Left lung (tissue), 10 donors: Measurements from ENCODE around the gene SZRD1. TPM values are rescaled to one million over a fixed set of nuclear protein-coding genes. Genes with fewer than 3 reads are reported as not detected.
"Not testable (repeated sequence)": the region's sequence is repeated elsewhere in the genome, so short reads cannot be mapped to it uniquely, and the experiment has no call there.

Source experiments
- ATAC-seq: fragments of 200-7000 bp; cut with Tn5 transposase; one replicate; pipeline ENCODE4 v1.9.1; 2020; ENCODE audit warnings: moderate library complexity
- DNase-seq, 4 donors: peaks; one replicate each; pipeline ENCODE4 v3.0.0-alpha.2; 2013 to 2020
- H3K27ac ChIP-seq, 2 donors: fragments of 200-600 bp; sonication (generic) in 1 of 2; one replicate each; pipeline versions ENCODE4 v1.5.0 to v1.8.0; 2020 to 2021
- H3K27me3 ChIP-seq, 2 donors: fragments of 200-600 bp; sonication (generic) in 1 of 2; one replicate each; pipeline versions ENCODE4 v1.5.0 to v1.8.0; 2020 to 2021
- H3K36me3 ChIP-seq, 2 donors: fragments of 200-600 bp; sonication (generic) in 1 of 2; one replicate each; pipeline versions ENCODE4 v1.5.0 to v1.8.0; 2020 to 2021
- H3K4me1 ChIP-seq, 2 donors: fragments of 200-600 bp; one replicate each; pipeline ENCODE4 v1.8.0; 2021
- H3K4me3 ChIP-seq, 2 donors: fragments of 200-600 bp; sonication (generic) in 1 of 2; one replicate each; pipeline versions ENCODE4 v1.5.0 to v1.8.0; 2020 to 2021; ENCODE audit warnings: mild to moderate bottlenecking in 1 of 2
- H3K9me3 ChIP-seq, 2 donors: fragments of 200-600 bp; sonication (generic) in 1 of 2; one replicate each; pipeline versions ENCODE4 v1.5.0 to v1.8.0; 2020 to 2021
- intact Hi-C, 2 donors: fragments of 100-400 bp; cut with DNase I; formaldehyde crosslinking; loops; one replicate each; pipeline versions ENCODE4 v1.11.2 to v1.14.2; 2022
- polyA plus RNA-seq, 6 donors: library from polyadenylated mRNA; unstranded; fragments of 120-200 nt; gene quantifications; one replicate each; pipeline ENCODE4 v1.2.1, GENCODE V29; 2013; ENCODE audit not compliant: insufficient read length in 6 of 6
- total RNA-seq, 2 donors: library from RNA; stranded (reverse); fragmentation: NEBNext Ultra II Directional; extraction: Animal tissue kit (Norgen Biotek cat#: 25700); gene quantifications; one replicate each; pipeline ENCODE4 v1.2.1, GENCODE V29; 2021
- TF ChIP-seq, protein P1 (sequence below), 2 donors: fragments of 200-600 bp; sonication (generic) in 1 of 2; IDR thresholded peaks; one replicate each; pipeline versions ENCODE4 v1.5.0 to v1.8.0; 2021; ENCODE audit warnings: antibody characterized with exemption in 2 of 2
- donor health status: DM: no; HTN: yes; CAD: no.
- donor health status: DM: no; HTN: no; CAD: no.

The SZRD1 gene
- total and polyA plus RNA-seq, 8 donors: 69.9 to 134 (median 94.9) TPM

DNA sequence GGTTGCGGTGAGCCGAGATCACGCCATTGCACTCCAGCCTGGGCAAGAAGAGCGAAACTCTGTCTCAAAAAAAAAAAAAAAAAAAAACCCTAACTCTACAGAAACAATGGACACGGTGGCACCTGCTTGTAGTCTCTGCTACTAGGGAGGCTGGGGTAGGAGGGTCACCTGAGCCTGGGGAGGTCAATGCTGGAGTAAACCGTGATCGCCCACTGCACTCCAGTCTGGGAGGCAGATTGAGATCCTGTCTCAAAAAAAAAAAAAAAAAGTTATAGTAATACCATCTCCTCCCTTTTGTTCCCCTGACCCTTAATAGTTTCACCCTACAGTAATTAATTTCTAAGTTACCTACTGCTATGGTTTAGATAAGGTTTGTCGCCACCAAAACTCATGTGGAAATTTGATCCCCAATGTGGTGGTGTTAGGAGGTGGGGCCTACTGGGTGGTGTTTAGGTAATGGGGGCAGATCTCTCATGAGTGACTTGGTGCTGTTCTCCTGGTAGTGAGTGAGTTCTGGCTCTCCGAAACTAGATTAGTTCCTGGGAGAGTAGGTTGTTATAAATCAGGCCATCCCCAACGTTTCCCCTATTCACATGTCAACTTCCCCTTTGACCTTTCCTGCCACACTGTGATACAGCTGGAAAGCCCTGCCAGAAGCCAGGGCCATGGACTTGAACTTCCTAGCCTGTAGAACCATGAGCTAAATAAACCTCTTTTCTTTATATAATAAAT lies 24.5 kb upstream of the SZRD1 start:
- ATAC-seq (no peak), DNase-seq (peak in 1 of 4 donors; percentile 8)
- Histone ChIP-seq H3K4me3 (no peak overlapping the region), H3K4me1 (peaks cover 0 to 5% of the 10 kb centered on the region in 2 donors), H3K27me3 (no peaks in the 10 kb centered on the region), H3K36me3 (peaks cover 0 to 3% of the 10 kb centered on the region in 2 donors), H3K9me3 (no peaks in the 10 kb centered on the region), H3K27ac (no peak overlapping the region)
- TF ChIP-seq, protein P1, sequence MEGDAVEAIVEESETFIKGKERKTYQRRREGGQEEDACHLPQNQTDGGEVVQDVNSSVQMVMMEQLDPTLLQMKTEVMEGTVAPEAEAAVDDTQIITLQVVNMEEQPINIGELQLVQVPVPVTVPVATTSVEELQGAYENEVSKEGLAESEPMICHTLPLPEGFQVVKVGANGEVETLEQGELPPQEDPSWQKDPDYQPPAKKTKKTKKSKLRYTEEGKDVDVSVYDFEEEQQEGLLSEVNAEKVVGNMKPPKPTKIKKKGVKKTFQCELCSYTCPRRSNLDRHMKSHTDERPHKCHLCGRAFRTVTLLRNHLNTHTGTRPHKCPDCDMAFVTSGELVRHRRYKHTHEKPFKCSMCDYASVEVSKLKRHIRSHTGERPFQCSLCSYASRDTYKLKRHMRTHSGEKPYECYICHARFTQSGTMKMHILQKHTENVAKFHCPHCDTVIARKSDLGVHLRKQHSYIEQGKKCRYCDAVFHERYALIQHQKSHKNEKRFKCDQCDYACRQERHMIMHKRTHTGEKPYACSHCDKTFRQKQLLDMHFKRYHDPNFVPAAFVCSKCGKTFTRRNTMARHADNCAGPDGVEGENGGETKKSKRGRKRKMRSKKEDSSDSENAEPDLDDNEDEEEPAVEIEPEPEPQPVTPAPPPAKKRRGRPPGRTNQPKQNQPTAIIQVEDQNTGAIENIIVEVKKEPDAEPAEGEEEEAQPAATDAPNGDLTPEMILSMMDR (IDR thresholded peaks at IDR 0.05): no peak
- intact Hi-C loops: no loop called here

DNA sequence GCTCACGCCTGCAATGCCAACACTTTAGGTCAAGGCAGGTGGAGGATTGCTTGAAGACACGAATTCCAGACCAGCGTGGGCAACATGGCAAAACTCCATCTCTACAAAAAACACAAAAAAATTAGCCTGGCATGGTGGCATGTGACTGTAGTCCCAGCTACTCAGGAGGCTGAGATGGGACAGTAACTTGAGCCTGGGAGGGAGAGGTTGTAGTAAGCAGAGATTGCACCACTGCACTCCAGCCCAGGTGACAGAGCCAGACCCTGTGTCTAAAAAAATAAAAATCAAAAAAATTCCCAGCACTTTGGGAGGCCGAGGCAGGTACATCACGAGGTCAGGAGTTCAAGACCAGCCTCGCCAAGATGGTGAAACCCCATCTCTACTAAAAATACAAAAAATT lies 23.8 kb upstream of the SZRD1 start:
- intact Hi-C loops, DNase-seq, H3K9me3 ChIP-seq, H3K36me3 ChIP-seq, H3K27ac ChIP-seq, ATAC-seq, H3K4me3 ChIP-seq, H3K27me3 ChIP-seq: not testable (repeated sequence)
- H3K4me1 ChIP-seq: peaks cover 0 to 11% of the 10 kb centered on the region in 2 donors

DNA sequence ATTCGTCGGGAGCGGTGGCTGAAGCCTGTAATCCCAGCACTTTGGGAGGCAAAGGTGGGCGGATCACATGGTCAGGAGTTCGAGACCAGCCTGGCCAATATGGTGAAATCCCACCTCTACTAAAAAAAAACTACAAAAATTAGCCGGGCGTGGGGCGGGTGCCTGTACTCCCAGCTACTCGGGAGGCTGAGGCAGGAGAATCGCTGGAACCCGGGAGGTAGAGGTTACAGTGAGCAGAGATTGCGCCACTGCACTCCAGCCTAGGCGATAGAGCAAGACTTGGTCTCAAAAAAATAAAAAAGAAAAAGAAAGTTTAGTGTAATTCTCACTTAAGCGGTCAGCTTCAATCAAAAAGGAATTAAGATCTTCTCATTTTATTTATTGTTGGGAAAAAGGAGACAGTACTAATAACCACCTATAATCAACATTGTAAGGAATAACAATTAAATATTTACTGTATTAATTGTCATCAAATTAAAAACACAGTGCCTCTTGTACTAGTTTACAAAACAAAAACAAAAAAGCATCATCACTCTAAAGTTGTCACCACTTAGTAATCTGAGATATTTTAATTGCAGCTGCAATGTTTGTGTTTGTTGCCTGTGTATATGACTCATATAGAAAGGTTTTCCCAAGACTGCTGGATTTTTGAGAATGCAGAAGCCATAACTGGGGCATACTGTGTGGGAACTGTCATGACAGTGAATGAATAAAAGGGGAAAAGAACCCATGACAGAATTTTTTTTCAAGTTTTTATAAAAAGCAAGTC lies 18.4 kb upstream of the SZRD1 start:
- H3K27me3 ChIP-seq: no peaks in the 10 kb centered on the region
- DNase-seq (peak in 1 of 4 donors; percentile 8), ATAC-seq (no peak)
- peaks cover 0 to 46% of the 10 kb centered on the region in 2 donors for H3K4me1 ChIP-seq
- no peaks in the 10 kb centered on the region for H3K9me3 ChIP-seq
- H3K27ac ChIP-seq: peak overlapping the region in 1 of 2 donors; percentile 48
- H3K4me3 ChIP-seq: no peak overlapping the region
- no peaks in the 10 kb centered on the region for H3K36me3 ChIP-seq
- intact Hi-C loops: no loop called here
- TF ChIP-seq, protein P1 (IDR thresholded peaks at IDR 0.05): no peak

DNA sequence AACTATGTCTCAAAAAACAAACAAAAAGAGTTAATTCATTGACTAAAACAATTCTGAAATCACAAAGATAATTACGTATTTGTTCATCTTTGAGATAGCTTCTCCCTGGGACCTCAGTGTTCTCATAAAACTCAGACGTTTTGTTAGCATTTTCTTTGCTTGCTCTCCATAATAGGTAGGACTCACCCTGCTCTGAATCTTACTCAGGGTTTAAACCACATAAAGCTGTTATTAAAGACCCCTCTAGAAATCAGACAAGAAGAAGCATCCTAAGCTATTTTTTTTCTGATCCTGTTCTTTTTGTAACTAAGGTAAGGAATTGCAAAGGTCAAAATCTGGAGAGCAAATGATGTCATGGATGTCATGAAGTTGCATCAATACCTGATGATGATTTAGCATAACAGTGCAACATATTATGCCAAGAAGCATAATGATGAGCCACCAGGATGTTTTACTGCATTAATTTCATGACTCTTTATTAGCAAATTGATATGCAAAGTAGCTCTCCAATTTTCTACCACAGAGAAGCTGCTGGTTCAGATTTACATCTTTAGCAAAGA lies 17.1 kb upstream of the SZRD1 start:
- Histone ChIP-seq H3K27me3 (no peaks in the 10 kb centered on the region), H3K27ac (no peak overlapping the region), H3K4me1 (peaks cover 0 to 46% of the 10 kb centered on the region in 2 donors), H3K36me3 (no peaks in the 10 kb centered on the region), H3K4me3 (no peak overlapping the region), H3K9me3 (no peaks in the 10 kb centered on the region)
- no peak for ATAC-seq
- no peak for DNase-seq
- intact Hi-C loops: no loop called here
- TF ChIP-seq, protein P1 (IDR thresholded peaks at IDR 0.05): no peak

DNA sequence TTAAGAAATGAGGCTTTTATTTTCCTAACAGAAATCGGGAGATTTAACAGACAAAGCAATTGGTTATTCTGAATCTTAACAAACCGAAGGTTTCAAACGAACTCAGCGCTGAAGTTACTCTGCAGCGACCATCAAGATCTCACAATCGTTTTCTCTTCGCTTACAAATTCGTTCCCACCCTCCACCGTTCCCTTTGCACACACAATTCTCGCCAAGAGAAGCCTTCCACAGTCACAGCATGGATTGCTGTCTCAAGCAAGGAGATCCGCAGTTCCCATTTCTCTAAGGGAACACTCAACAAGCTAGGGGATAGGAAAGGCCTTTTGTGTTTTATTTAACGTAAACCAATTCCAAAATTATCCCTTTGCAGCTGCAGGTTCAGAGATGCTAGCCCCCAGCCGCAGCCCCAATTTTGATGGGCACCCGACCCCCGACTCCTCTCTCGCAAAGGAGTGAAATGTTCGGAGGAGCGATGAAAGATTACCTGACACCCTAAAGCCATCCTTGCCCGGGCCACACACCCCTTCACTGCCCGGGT lies 15.5 kb upstream of the SZRD1 start:
- intact Hi-C loops: no loop called here
- H3K27ac ChIP-seq: peak overlapping the region; percentile 89 to 90
- TF ChIP-seq, protein P1 (IDR thresholded peaks at IDR 0.05): no peak
- no peaks in the 10 kb centered on the region for H3K27me3 ChIP-seq
- H3K9me3 ChIP-seq: no peaks in the 10 kb centered on the region
- peaks cover 0 to 46% of the 10 kb centered on the region in 2 donors for H3K4me1 ChIP-seq
- H3K36me3 ChIP-seq: no peaks in the 10 kb centered on the region
- peak in 1 of 4 donors; percentile 40 for DNase-seq
- peak; percentile 27 for ATAC-seq
- H3K4me3 ChIP-seq: peak overlapping the region; percentile 83 to 98
